Measurements from ENCODE around the gene FMN2.

FMN2 gene

GRCh38 chr1:240073097-240073496, 18.6 kb upstream of the FMN2 start:
- H3K9me3 ChIP-seq (ENCODE audit: insufficient read depth, low read length), result no peaks in the 10 kb centered on the region
- H3K4me3 ChIP-seq (ENCODE audit: insufficient read depth, low read length, poor library complexity, severe bottlenecking), result no peak overlapping the region
- H3K27me3 ChIP-seq (ENCODE audit: low read length), result no peaks in the 10 kb centered on the region
- H3K9me2 ChIP-seq (replicated peaks; ENCODE audit: insufficient read depth, low read length), result no peaks in the 10 kb centered on the region
- no peak overlapping the region for H3K4me2 ChIP-seq (ENCODE audit: low read depth, low read length, poor library complexity, severe bottlenecking)
- no peak for TF ChIP-seq EZH2phosphoT487 (conservative IDR thresholded peaks at IDR 0.05; ENCODE audit: low read length)
- TF ChIP-seq CTCF (IDR thresholded peaks at IDR 0.05; ENCODE audit: insufficient read depth, low read length, poor library complexity, severe bottlenecking), result no peak
- no peak overlapping the region for H3K9ac ChIP-seq (ENCODE audit: low read length)
- no peaks in the 10 kb centered on the region for H3K79me2 ChIP-seq (ENCODE audit: insufficient read depth, low read length)
- no peaks in the 10 kb centered on the region for H3K36me3 ChIP-seq (ENCODE audit: low read length)
- no peaks in the 10 kb centered on the region for H3F3A ChIP-seq (ENCODE audit: insufficient read depth)
- no peak overlapping the region for H2AFZ ChIP-seq (ENCODE audit: low read depth, low read length, severe bottlenecking)
- H3K27ac ChIP-seq (ENCODE audit: low read depth, low read length), result no peak overlapping the region
- H4K20me1 ChIP-seq (ENCODE audit: low read depth, low read length), result no peaks in the 10 kb centered on the region

- Histone ChIP-seq H3K36me3 (ENCODE audit: low read length) (no peaks in the 10 kb centered on the region), H3K9ac (ENCODE audit: low read length) (no peak overlapping the region), H3K4me2 (ENCODE audit: low read depth, low read length, poor library complexity, severe bottlenecking) (no peak overlapping the region), H2AFZ (ENCODE audit: low read depth, low read length, severe bottlenecking) (no peak overlapping the region), H3K27ac (ENCODE audit: low read depth, low read length) (no peak overlapping the region), H3K9me2 (replicated peaks; ENCODE audit: insufficient read depth, low read length) (no peaks in the 10 kb centered on the region), H3K4me3 (ENCODE audit: insufficient read depth, low read length, poor library complexity, severe bottlenecking) (no peak overlapping the region), H3K79me2 (ENCODE audit: insufficient read depth, low read length) (no peaks in the 10 kb centered on the region), H3K27me3 (ENCODE audit: low read length) (no peaks in the 10 kb centered on the region), H4K20me1 (ENCODE audit: low read depth, low read length) (no peaks in the 10 kb centered on the region), H3K9me3 (ENCODE audit: insufficient read depth, low read length) (no peaks in the 10 kb centered on the region), H3F3A (ENCODE audit: insufficient read depth) (no peaks in the 10 kb centered on the region)
- no peak for TF ChIP-seq CTCF (IDR thresholded peaks at IDR 0.05; ENCODE audit: insufficient read depth, low read length, poor library complexity, severe bottlenecking)
- no peak for TF ChIP-seq EZH2phosphoT487 (conservative IDR thresholded peaks at IDR 0.05; ENCODE audit: low read length)
Observed at GRCh38 chr1:240074422-240074821, 17.3 kb upstream of the FMN2 start.

- no peak for TF ChIP-seq EZH2phosphoT487 (conservative IDR thresholded peaks at IDR 0.05; ENCODE audit: low read length)
- no peaks in the 10 kb centered on the region for H3K79me2 ChIP-seq (ENCODE audit: insufficient read depth, low read length)
- H3K4me3 ChIP-seq (ENCODE audit: insufficient read depth, low read length, poor library complexity, severe bottlenecking), result no peak overlapping the region
- H3K4me2 ChIP-seq (ENCODE audit: low read depth, low read length, poor library complexity, severe bottlenecking), result no peak overlapping the region
- no peaks in the 10 kb centered on the region for H3K36me3 ChIP-seq (ENCODE audit: low read length)
- no peak overlapping the region for H2AFZ ChIP-seq (ENCODE audit: low read depth, low read length, severe bottlenecking)
- no peaks in the 10 kb centered on the region for H3F3A ChIP-seq (ENCODE audit: insufficient read depth)
- no peaks in the 10 kb centered on the region for H4K20me1 ChIP-seq (ENCODE audit: low read depth, low read length)
- H3K27me3 ChIP-seq (ENCODE audit: low read length), result no peaks in the 10 kb centered on the region
- no peak overlapping the region for H3K9ac ChIP-seq (ENCODE audit: low read length)
- no peak overlapping the region for H3K27ac ChIP-seq (ENCODE audit: low read depth, low read length)
- no peaks in the 10 kb centered on the region for H3K9me2 ChIP-seq (replicated peaks; ENCODE audit: insufficient read depth, low read length)
- no peaks in the 10 kb centered on the region for H3K9me3 ChIP-seq (ENCODE audit: insufficient read depth, low read length)
Observed at GRCh38 chr1:240074908-240075307, 16.8 kb upstream of the FMN2 start.

GRCh38 chr1:240084337-240084736, 7.3 kb upstream of the FMN2 start:
- Histone ChIP-seq H2AFZ (ENCODE audit: low read depth, low read length, severe bottlenecking) (no peak overlapping the region), H3K27ac (ENCODE audit: low read depth, low read length) (no peak overlapping the region), H4K20me1 (ENCODE audit: low read depth, low read length) (no peaks in the 10 kb centered on the region), H3K9ac (ENCODE audit: low read length) (no peak overlapping the region), H3K4me2 (ENCODE audit: low read depth, low read length, poor library complexity, severe bottlenecking) (no peak overlapping the region), H3K27me3 (ENCODE audit: low read length) (no peaks in the 10 kb centered on the region), H3K79me2 (ENCODE audit: insufficient read depth, low read length) (no peaks in the 10 kb centered on the region), H3F3A (ENCODE audit: insufficient read depth) (no peaks in the 10 kb centered on the region), H3K36me3 (ENCODE audit: low read length) (no peaks in the 10 kb centered on the region), H3K9me3 (ENCODE audit: insufficient read depth, low read length) (no peaks in the 10 kb centered on the region), H3K9me2 (replicated peaks; ENCODE audit: insufficient read depth, low read length) (no peaks in the 10 kb centered on the region), H3K4me3 (ENCODE audit: insufficient read depth, low read length, poor library complexity, severe bottlenecking) (no peak overlapping the region)
- TF ChIP-seq EZH2phosphoT487 (conservative IDR thresholded peaks at IDR 0.05; ENCODE audit: low read length) (no peak), CTCF (IDR thresholded peaks at IDR 0.05; ENCODE audit: insufficient read depth, low read length, poor library complexity, severe bottlenecking) (no peak)

Measured in SU-DHL-6 (cell line).